Right lobe of liver (tissue), 4 donors: ENCODE data around the gene MOCOS.

Source experiments
- CTCF ChIP-seq, 4 donors: fragments of 200-600 bp in 3 of 4; fragments of 450-650 bp in 1 of 4; IDR thresholded peaks; one replicate each; pipeline versions ENCODE4 v1.5.1 to v1.8.0; 2016 to 2022; ENCODE audit warnings: antibody characterized with exemption in 4 of 4, mild to moderate bottlenecking in 2 of 4
- POLR2A ChIP-seq: fragments of 450-650 bp; IDR thresholded peaks from one replicate; pipeline ENCODE4 v1.6.1; 2017; ENCODE audit warnings: antibody characterized with exemption, mild to moderate bottlenecking
- donor health status: DM: no; HTN: no; CAD: no.
- donor health status: DM: no; HTN: no; CAD: no.
- donor health status: DM: no; HTN: yes; CAD: no.

- TF ChIP-seq CTCF (IDR thresholded peaks at IDR 0.05): no peak
- TF ChIP-seq POLR2A: no peak
Observed at GRCh38 chr18:36177913-36178312, 9.4 kb upstream of the MOCOS start.
